SU-DHL-6 (cell line): ENCODE measurements around the gene LTBP1.

Experiments used
- EZH2phosphoT487 ChIP-seq: fragments of 200-600 bp; sonication (generic), shearing (Covaris generic); conservative IDR thresholded peaks from 2 replicates; pipeline ENCODE4 v1.6.1; 2018; ENCODE audit warnings: mild to moderate bottlenecking, antibody characterized with exemption, low read length, moderate library complexity, mixed read lengths
- TF ChIP-seq, protein P1 (sequence below): fragments of 200-600 bp; sonication (generic); IDR thresholded peaks from one replicate; pipeline ENCODE4 v1.5.1; 2017; ENCODE audit warnings: antibody characterized with exemption, mild to moderate bottlenecking, low read length, moderate library complexity; ENCODE audit not compliant: insufficient read depth, poor library complexity, severe bottlenecking

GRCh38 chr2:33395034-33395433, 448.3 kb downstream of the LTBP1 start:
- TF ChIP-seq, protein P1, sequence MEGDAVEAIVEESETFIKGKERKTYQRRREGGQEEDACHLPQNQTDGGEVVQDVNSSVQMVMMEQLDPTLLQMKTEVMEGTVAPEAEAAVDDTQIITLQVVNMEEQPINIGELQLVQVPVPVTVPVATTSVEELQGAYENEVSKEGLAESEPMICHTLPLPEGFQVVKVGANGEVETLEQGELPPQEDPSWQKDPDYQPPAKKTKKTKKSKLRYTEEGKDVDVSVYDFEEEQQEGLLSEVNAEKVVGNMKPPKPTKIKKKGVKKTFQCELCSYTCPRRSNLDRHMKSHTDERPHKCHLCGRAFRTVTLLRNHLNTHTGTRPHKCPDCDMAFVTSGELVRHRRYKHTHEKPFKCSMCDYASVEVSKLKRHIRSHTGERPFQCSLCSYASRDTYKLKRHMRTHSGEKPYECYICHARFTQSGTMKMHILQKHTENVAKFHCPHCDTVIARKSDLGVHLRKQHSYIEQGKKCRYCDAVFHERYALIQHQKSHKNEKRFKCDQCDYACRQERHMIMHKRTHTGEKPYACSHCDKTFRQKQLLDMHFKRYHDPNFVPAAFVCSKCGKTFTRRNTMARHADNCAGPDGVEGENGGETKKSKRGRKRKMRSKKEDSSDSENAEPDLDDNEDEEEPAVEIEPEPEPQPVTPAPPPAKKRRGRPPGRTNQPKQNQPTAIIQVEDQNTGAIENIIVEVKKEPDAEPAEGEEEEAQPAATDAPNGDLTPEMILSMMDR = no peak
- TF ChIP-seq EZH2phosphoT487 = no peak
